ACC112 (cell line): ENCODE measurements around the gene FAM89B.

ENCODE experiments used
- H2AFZ ChIP-seq: fragments of 200-600 bp; sonication (generic); one replicate; pipeline ENCODE4 v1.6.0; 2017; ENCODE audit warnings: antibody characterized with exemption, low read length; ENCODE audit not compliant: unreplicated experiment
- H3K27ac ChIP-seq: fragments of 200-600 bp; sonication (generic); 2 replicates; pipeline ENCODE4 v1.5.1; 2014; ENCODE audit warnings: low read depth, mild to moderate bottlenecking, antibody characterized with exemption, low read length, moderate library complexity
- H3K27me3 ChIP-seq: fragments of 200-600 bp; sonication (generic); 2 replicates; pipeline ENCODE4 v1.6.1; 2014; ENCODE audit warnings: mild to moderate bottlenecking, antibody characterized with exemption, low read length, moderate library complexity, mixed read lengths; ENCODE audit not compliant: insufficient read depth
- H3K36me3 ChIP-seq: fragments of 200-600 bp; sonication (generic); 2 replicates; pipeline ENCODE4 v1.6.1; 2016; ENCODE audit warnings: mild to moderate bottlenecking, antibody characterized with exemption, low read length, moderate library complexity, mixed read lengths; ENCODE audit not compliant: insufficient read depth
- H3K4me1 ChIP-seq: fragments of 200-600 bp; sonication (generic); one replicate; pipeline ENCODE4 v1.6.1; 2016; ENCODE audit warnings: low read length, mixed read lengths; ENCODE audit not compliant: insufficient read depth, unreplicated experiment, control insufficient read depth
- H3K4me3 ChIP-seq: fragments of 200-600 bp; sonication (generic); 2 replicates; pipeline ENCODE4 v1.5.1; 2014; ENCODE audit warnings: mild to moderate bottlenecking, low read depth, low read length
- H3K79me2 ChIP-seq: fragments of 200-600 bp; sonication (generic); one replicate; pipeline ENCODE4 v1.6.0; 2016; ENCODE audit warnings: low read length; ENCODE audit not compliant: control insufficient read depth, unreplicated experiment, insufficient read depth

FAM89B gene

DNA sequence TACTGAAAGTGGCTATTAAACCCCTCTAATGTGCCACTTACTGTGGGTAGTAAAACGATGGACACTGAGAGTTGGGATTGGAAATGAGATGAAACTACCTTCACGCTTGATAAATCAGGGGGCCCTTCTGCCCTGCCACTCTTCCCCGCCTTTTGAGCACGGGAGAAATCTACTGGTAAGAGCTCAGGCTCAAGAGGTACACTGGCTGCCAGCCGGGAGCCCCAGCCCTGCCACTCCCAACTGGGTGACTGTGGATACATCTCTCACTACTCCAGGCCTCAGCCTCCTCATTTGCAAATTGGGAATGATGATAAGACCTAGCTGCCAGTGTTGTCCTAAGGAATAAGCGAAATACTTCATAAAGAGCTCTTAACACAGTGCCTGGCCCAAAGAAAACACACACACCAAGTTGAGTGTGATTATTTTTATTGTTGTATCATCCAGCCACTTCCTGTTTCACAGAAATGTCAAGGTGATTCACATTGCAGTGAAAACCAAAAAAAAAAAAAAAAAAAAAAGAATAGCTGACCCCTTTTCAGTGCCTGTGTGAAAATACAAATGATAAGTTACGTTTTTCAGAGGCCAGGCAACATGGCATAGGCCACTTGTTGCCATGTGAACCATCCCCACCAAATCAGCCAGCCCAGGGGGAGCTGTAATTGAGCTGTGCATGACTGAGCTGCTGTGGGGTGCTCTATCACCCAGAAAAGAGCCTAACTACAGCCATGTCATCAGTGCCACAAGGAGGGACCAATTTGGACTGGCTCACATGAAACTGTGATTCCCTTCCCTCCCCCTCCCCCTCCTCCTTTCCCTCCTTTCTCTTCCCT lies 6.5 kb upstream of the FAM89B start:
- H2AFZ ChIP-seq, result no peak overlapping the region
- peak overlapping the region; percentile 51 for H3K27ac ChIP-seq
- H3K36me3 ChIP-seq, result no peaks in the 10 kb centered on the region
- peaks cover 28% of the 10 kb centered on the region for H3K79me2 ChIP-seq
- H3K27me3 ChIP-seq, result no peaks in the 10 kb centered on the region
- no peak overlapping the region for H3K4me3 ChIP-seq
- H3K4me1 ChIP-seq, result peaks cover 26% of the 10 kb centered on the region

DNA sequence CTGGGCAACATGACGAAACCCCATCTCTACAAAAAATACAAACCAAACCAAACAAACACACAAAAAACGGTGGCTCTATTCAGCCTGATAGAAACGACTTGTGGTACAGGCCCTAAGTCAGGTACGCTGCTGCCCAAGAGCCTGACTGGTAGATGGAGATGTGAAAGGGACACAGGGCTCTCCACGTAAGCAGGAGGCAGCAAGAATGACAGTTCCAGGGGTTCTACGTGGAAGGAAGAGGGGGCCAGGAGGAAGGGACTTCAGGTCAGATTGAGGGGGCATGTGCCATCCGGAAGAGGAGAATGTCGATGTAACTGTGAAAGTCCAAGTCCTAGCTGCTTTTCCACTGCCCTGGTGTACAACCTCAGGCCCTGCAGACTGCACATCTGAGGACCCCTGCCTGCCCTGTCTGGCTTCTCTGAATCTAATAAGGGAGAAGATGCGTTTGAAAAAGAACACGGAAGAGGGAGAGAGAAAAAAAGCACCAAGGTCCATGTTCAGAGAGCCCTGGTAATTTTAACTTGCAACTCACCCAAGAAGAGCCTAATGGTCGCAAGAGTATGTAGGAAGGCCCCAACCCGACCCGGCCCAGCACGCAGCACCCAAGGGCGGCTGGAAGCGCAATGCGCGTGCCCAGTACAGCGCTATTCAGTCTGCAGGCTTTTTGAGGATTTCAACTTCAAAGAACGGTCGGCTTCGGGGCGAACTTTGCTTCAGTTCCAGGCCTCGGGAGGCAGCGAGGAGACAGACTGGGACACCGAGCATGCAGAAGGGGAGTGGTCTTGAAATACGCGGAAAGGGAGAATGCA lies 3.0 kb upstream of the FAM89B start:
- Histone ChIP-seq H3K27me3 (no peaks in the 10 kb centered on the region), H3K4me3 (peak overlapping the region; percentile 92), H2AFZ (peak overlapping the region; percentile 93), H3K36me3 (no peaks in the 10 kb centered on the region), H3K79me2 (peaks cover 50% of the 10 kb centered on the region), H3K4me1 (peaks cover 41% of the 10 kb centered on the region), H3K27ac (peak overlapping the region; percentile 79)

DNA sequence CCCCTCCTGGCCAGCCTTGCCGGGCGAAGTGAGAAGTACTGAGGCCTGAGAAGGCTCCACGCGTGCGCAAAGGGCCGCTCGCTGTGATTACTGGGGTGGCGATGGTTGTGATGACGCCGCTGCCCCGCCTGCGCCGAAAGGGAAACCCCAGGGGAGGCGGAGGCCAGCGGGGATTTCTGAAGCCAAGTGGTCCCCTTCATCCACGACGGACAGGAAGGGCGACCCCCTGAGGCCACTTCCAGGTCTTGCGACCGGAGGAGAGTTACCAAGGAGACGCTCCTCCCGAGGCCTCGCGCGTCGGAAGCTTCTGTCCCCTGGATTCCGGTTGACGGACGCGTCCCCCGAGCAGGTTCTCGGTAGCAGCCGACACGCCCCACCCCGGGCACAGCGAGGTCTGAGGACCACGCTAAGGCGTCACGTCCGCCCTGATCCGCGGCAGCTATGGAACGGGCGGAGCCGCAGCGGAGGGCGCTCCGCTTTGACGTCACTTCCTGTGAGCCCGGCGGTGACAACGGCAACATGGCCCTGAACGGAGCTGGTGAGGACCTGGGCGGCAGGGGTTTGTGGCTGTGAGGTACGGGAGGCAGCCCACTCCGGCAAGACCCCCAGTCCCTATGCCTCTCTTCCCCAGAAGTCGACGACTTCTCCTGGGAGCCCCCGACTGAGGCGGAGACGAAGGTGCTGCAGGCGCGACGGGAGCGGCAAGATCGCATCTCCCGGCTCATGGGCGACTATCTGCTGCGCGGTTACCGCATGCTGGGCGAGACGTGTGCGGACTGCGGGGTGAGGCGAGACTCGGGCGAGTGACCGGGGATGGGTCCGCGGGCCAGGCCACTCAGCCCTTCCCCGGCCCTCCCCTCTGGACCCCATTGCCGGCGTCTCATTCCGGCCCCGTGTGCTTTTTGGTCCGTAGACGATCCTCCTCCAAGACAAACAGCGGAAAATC lies 2.1 kb upstream of the FAM89B start, which contains the start of gene ZNRD2:
TSS of gene ZNRD2 (plus strand) at position 505 of the 946 bp plus-strand sequence. CDS start at position 520, 15 bp downstream.
- peaks cover 50% of the 10 kb centered on the region for H3K79me2 ChIP-seq

GRCh38 chr11:65571420-65571819 lies 918 bp upstream of the FAM89B start:
- no peak overlapping the region for H2AFZ ChIP-seq
- H3K27me3 ChIP-seq, result no peaks in the 10 kb centered on the region
- H3K4me3 ChIP-seq, result peak overlapping the region; percentile 92
- no peaks in the 10 kb centered on the region for H3K36me3 ChIP-seq
- H3K79me2 ChIP-seq, result peaks cover 56% of the 10 kb centered on the region
- peaks cover 39% of the 10 kb centered on the region for H3K4me1 ChIP-seq
- no peak overlapping the region for H3K27ac ChIP-seq

More for the DNA sequence above, 2.1 kb upstream of the FAM89B start, which contains the start of gene ZNRD2:
- Histone ChIP-seq H3K4me1 (peaks cover 46% of the 10 kb centered on the region), H2AFZ (peak within 1 kb of the TSS; percentile 93), H3K27me3 (no peaks in the 10 kb centered on the region), H3K36me3 (no peaks in the 10 kb centered on the region), H3K4me3 (peak within 1 kb of the TSS; percentile 92), H3K27ac (peak within 1 kb of the TSS; percentile 79)

DNA sequence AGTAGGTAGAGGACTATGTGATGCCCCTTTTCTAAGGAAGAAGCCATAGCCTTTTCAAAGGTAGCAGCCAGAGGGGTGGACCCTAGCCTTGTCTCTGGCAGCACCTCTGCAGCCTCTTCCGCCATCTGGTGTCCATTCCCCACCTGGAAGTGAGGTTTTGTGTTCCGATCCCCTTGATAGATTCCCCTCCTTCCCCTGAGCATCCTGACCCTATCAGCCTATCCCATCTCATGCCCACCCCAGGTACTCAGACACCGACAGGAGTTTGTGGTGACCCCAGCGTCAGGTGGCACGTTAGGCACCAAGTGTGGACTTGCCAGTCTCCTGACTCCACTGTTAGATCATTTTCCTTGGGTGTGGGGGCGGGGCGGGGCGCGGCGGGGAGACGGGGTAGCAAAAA lies 398 bp upstream of the FAM89B start:
- no peak overlapping the region for H2AFZ ChIP-seq
- peaks cover 43% of the 10 kb centered on the region for H3K4me1 ChIP-seq
- H3K36me3 ChIP-seq, result no peaks in the 10 kb centered on the region
- H3K27ac ChIP-seq, result no peak overlapping the region
- H3K79me2 ChIP-seq, result peaks cover 57% of the 10 kb centered on the region
- no peaks in the 10 kb centered on the region for H3K27me3 ChIP-seq
- peak overlapping the region; percentile 92 for H3K4me3 ChIP-seq

DNA sequence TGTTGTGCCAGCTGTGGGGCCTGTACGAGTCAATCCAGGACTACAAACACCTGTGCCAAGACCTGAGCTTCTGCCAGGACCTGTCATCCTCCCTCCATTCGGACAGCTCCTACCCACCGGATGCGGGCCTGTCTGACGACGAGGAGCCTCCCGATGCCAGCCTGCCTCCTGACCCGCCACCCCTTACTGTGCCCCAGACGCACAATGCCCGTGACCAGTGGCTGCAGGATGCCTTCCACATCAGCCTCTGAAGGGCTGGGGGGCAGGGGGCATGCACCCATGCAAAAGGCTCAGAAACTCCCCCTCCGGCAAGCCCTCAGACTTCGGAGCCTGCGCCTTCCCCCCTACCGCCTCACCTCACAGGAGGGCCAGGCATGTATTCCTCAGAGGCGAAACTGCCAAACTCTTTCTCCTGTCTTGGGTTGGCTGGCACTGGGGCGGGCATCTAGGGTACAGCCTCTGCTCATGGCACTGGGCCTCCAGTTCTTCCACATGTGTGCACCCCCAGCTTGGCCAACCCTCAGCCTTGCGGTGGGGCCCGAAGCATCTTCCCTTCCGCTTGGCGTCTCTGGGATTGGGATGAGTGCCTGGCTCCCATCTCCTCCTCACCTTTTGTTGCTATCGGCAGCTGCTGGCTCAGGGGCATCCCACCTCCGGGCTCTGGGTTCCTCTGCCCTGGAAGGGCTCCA lies 1.2 kb downstream of the FAM89B start:
- Histone ChIP-seq H3K4me3 (peak overlapping the region; percentile 92), H2AFZ (no peak overlapping the region), H3K79me2 (peaks cover 54% of the 10 kb centered on the region)

GRCh38 chr11:65574109-65574810 lies 1.9 kb downstream of the FAM89B start:
- Histone ChIP-seq H3K4me1 (peaks cover 53% of the 10 kb centered on the region), H3K4me3 (peak overlapping the region; percentile 92), H3K27me3 (no peaks in the 10 kb centered on the region), H3K36me3 (no peaks in the 10 kb centered on the region), H3K27ac (peak overlapping the region; percentile 68), H3K79me2 (peaks cover 48% of the 10 kb centered on the region), H2AFZ (no peak overlapping the region)

More for the DNA sequence above, 1.2 kb downstream of the FAM89B start:
- Histone ChIP-seq H3K4me1 (peaks cover 58% of the 10 kb centered on the region), H3K36me3 (no peaks in the 10 kb centered on the region), H3K27ac (peak overlapping the region; percentile 48), H3K27me3 (no peaks in the 10 kb centered on the region)

DNA sequence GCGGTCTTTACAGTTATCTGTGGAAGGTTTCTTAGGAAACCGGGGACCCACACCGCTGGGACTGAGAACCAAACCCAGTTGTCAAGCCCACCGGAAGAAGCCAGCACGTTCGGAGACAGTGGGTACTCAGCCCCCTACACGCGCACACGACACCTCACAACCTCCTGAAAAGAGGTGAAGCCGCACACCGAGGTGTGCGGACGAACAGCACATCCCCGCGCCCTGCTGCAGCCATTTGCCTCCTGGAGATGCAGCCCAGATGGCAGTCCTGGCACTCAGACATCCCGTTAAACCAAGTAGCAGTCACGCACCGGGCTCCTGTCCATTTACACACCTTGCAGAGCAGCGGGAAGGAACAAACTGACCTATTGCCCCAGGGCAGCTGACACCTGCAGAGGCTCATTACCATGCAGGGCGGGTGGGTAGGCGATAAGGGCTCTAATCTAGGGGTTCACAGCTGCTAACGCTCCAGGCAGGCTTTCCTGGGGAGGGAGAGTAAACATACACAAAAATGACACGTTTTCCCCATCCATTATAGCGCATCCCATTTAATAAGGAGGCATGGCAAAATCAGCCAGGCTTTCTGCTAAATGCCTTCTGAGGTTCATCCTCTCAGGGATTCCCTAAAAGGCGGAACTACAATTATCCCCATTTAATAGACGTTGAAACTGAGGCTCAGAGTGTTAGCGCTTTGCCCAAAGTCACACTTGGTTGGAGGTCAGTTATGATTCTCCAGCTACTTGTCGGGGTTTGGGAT lies 2.7 kb downstream of the FAM89B start:
- Histone ChIP-seq H3K4me3 (peak overlapping the region; percentile 91), H3K79me2 (peaks cover 48% of the 10 kb centered on the region), H3K36me3 (no peaks in the 10 kb centered on the region), H3K4me1 (peaks cover 53% of the 10 kb centered on the region), H3K27ac (peak overlapping the region; percentile 68), H3K27me3 (no peaks in the 10 kb centered on the region), H2AFZ (no peak overlapping the region)
